CD4-positive, alpha-beta T cell (primary cell): Measurements from ENCODE around the gene PTBP3. TPM values are rescaled to one million over a fixed set of nuclear protein-coding genes. Genes with fewer than 3 reads are reported as not detected.

Experiments used
- ATAC-seq: fragments of 200-7000 bp; cut with Tn5 transposase; one replicate; pipeline ENCODE4 v1.10.0; 2022; ENCODE audit warnings: mild to moderate bottlenecking; ENCODE audit not compliant: poor library complexity
- CTCF ChIA-PET: fragments of 350-600 bp; sonication (Branson Sonifier 250); formaldehyde crosslinking; loops from one replicate; lab custom pipeline; 2021; ENCODE audit warnings: antibody characterized with exemption, inconsistent platforms; lab: Charles Lee
- POLR2A ChIA-PET: fragments of 350-600 bp; sonication (Branson Sonifier 250); formaldehyde crosslinking; loops from one replicate; lab custom pipeline; 2021; ENCODE audit warnings: antibody characterized with exemption, inconsistent platforms; lab: Charles Lee
- DNase-seq, 14 experiments: peaks; one replicate each; pipeline ENCODE4 v3.0.0-alpha.2; 2013 to 2020; ENCODE audit warnings: mixed read lengths in 2 of 14
- H3K27ac ChIP-seq, 2 donors: one replicate each; pipeline versions ENCODE4 v1.5.1 to v1.7.0; 2013; ENCODE audit warnings: low read length in 2 of 2, low read depth in 1 of 2, mild to moderate bottlenecking in 1 of 2
- H3K27me3 ChIP-seq, 2 experiments: 1 replicate in 1 of 2; 2 replicates in 1 of 2; pipeline versions ENCODE4 v1.6.1 to v1.7.0; 2013; ENCODE audit warnings: low read length in 2 of 2, control low read depth in 1 of 2, mild to moderate bottlenecking in 1 of 2, moderate library complexity in 1 of 2; ENCODE audit not compliant: insufficient read depth in 2 of 2, control insufficient read depth in 1 of 2
- H3K36me3 ChIP-seq: one replicate; pipeline ENCODE4 v1.6.1; 2013; ENCODE audit warnings: low read length, control low read depth; ENCODE audit not compliant: insufficient read depth
- H3K4me1 ChIP-seq: one replicate; pipeline ENCODE4 v1.6.1; 2013; ENCODE audit warnings: low read length, control low read depth; ENCODE audit not compliant: insufficient read depth
- H3K4me3 ChIP-seq: one replicate; pipeline ENCODE4 v1.5.1; 2013; ENCODE audit warnings: mild to moderate bottlenecking, low read length, moderate library complexity
- H3K9me3 ChIP-seq, 2 experiments: 1 replicate in 1 of 2; 2 replicates in 1 of 2; pipeline versions ENCODE4 v1.6.1 to v1.7.0; 2013; ENCODE audit warnings: low read length in 2 of 2, mild to moderate bottlenecking in 2 of 2, control low read depth in 1 of 2, moderate library complexity in 1 of 2; ENCODE audit not compliant: control insufficient read depth in 1 of 2, insufficient read depth in 1 of 2
- H3K27ac Mint-ChIP-seq: one replicate; pipeline ENCODE4 v1.8.0; 2020; ENCODE audit warnings: mixed read lengths
- H3K27me3 Mint-ChIP-seq: one replicate; pipeline ENCODE4 v1.8.0; 2021; ENCODE audit warnings: mixed read lengths
- H3K36me3 Mint-ChIP-seq: one replicate; pipeline ENCODE4 v1.8.0; 2021; ENCODE audit warnings: low read depth, mixed read lengths
- H3K4me1 Mint-ChIP-seq: one replicate; pipeline ENCODE4 v1.8.0; 2021; ENCODE audit warnings: low read depth, mixed read lengths
- H3K4me3 Mint-ChIP-seq: one replicate; pipeline ENCODE4 v1.8.0; 2020; ENCODE audit warnings: mild to moderate bottlenecking, mixed read lengths
- H3K9me3 Mint-ChIP-seq: one replicate; pipeline ENCODE4 v1.8.0; 2020; ENCODE audit warnings: mixed read lengths
- intact Hi-C, 2 experiments: fragments of 100-400 bp; cut with DNase I in 1 of 2; cut with micrococcal nuclease in 1 of 2; formaldehyde crosslinking; loops; one replicate each; pipeline versions ENCODE4 v1.15.1 to v1.9.0; 2023 to 2025; cut with DNase I, micrococcal nuclease
- total RNA-seq, 174 experiments: library from RNA in 2 of 174; stranded (reverse) in 2 of 174; gene quantifications; one replicate each; pipeline ENCODE4 v1.2.3 and lab custom pipeline; 2021 to 2026
- TF ChIP-seq, protein P1 (sequence below): fragments of 200-600 bp; IDR thresholded peaks from one replicate; pipeline ENCODE4 v1.8.0; 2022; ENCODE audit warnings: antibody characterized with exemption, mild to moderate bottlenecking

Gene PTBP3
- total RNA-seq, 2 experiments from 2014 or later: 100.0 to 110 TPM

DNA sequence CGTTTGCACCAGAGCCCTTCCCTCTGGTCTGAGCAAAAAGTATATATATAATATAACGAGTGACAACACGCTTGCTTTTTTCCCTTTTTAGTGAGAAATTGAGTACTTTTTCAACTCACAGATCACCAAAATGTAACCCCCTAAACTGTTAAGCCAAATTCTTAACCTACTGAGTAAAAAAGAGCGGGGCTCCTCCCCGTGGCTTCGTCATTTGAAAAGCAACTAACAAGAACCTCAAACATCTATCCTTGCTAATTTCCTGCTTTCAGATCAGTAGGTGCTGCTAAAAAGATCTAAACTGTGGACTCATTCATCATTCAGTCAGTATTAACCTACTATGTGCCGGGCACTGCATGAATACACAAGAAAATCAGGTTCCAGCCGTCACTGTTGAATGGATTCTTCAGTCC, 1.0 kb upstream of the PTBP3 start:
- Mint-ChIP-seq H3K4me3 (peak overlapping the region; percentile 89), H3K36me3 (peaks cover 15% of the 10 kb centered on the region), H3K27me3 (no peaks in the 10 kb centered on the region), H3K9me3 (no peaks in the 10 kb centered on the region), H3K4me1 (peaks cover 32% of the 10 kb centered on the region), H3K27ac (peak overlapping the region; percentile 88)
- DNase-seq: peak in 13 of 14 experiments; percentile 7 to 72 (median 44)
- ATAC-seq: peak; percentile 33
- Histone ChIP-seq H3K27ac (peak overlapping the region; percentile 86 to 91), H3K4me3 (peak overlapping the region; percentile 88), H3K4me1 (peaks cover 3% of the 10 kb centered on the region), H3K36me3 (no peaks in the 10 kb centered on the region), H3K9me3 (no peaks in the 10 kb centered on the region), H3K27me3 (no peaks in the 10 kb centered on the region)
- intact Hi-C loops: loop anchor here (1.0 to 10.0 kb wide), 12 partner anchors 37 to 888 kb away; partner anchors contain the start of genes DNAJC25 (in 1 of the 2), ECPAS (in 1 of the 2), FKBP15 (in 1 of the 2) and GNG10 (in 1 of the 2)
- ChIA-PET POLR2A (interaction anchor here (0.6 to 3.6 kb wide), 12 partner anchors 13 to 438 kb away, joined by 3 to 50 read pairs (median 7); partner anchors contain the start of genes HSDL2, SUSD1 and UGCG), CTCF (interaction anchor here (1.4 kb wide), 1 partner anchor 221 kb away, joined by 4 read pairs; no protein-coding TSS in a partner anchor)
- TF ChIP-seq, protein P1, sequence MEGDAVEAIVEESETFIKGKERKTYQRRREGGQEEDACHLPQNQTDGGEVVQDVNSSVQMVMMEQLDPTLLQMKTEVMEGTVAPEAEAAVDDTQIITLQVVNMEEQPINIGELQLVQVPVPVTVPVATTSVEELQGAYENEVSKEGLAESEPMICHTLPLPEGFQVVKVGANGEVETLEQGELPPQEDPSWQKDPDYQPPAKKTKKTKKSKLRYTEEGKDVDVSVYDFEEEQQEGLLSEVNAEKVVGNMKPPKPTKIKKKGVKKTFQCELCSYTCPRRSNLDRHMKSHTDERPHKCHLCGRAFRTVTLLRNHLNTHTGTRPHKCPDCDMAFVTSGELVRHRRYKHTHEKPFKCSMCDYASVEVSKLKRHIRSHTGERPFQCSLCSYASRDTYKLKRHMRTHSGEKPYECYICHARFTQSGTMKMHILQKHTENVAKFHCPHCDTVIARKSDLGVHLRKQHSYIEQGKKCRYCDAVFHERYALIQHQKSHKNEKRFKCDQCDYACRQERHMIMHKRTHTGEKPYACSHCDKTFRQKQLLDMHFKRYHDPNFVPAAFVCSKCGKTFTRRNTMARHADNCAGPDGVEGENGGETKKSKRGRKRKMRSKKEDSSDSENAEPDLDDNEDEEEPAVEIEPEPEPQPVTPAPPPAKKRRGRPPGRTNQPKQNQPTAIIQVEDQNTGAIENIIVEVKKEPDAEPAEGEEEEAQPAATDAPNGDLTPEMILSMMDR: no peak

DNA sequence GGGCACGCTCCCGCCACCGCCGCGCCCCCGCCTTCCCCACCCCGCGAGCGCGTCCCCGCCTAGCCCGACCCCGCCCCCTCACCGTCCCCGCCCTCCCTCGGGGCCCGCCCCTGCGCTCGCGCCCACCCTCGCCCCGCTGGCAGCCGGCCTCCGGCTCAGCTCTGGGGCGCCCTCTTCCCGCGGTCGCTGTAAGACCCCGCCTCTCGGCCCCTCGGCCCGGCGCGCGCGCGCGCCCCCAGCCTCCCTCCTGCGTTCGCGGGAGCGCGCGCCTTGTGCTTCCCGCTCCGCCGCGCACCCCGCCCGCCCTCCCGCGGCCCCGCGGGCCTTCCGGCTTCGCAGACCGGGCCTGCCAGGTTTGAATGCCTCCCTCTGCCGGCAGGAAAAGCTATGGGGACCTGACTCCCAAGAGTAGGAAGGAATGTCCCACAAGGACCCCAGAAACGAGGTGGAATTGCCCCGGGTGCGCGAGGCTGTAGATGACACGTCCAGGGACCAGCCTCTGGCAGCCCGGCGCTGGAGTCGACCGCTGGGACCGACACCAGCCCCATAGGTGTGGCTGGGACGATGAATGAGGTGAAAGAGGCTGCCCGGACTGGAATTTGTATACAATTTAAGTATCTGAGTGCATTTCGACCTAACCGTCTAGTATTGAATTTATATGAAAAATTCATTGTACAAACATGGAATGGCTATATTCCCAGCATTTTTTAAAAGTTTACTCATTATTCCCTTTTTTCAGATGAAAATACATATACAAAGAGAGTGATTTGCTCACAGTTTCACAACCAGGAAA, 416 bp upstream of the PTBP3 start:
- Histone ChIP-seq H3K27me3 (no peaks in the 10 kb centered on the region), H3K4me3 (peak overlapping the region; percentile 88), H3K9me3 (no peaks in the 10 kb centered on the region), H3K27ac (peak overlapping the region; percentile 91 to 92), H3K36me3 (no peaks in the 10 kb centered on the region), H3K4me1 (peaks cover 7% of the 10 kb centered on the region)
- peak overlapping the region; percentile 88 for H3K27ac Mint-ChIP-seq
- H3K4me1 Mint-ChIP-seq: peaks cover 35% of the 10 kb centered on the region
- no peaks in the 10 kb centered on the region for H3K9me3 Mint-ChIP-seq
- H3K36me3 Mint-ChIP-seq: peaks cover 15% of the 10 kb centered on the region
- ChIA-PET POLR2A (interaction anchor here (0.6 to 3.6 kb wide), 22 partner anchors 10 to 808 kb away, joined by 3 to 50 read pairs (median 5); partner anchors contain the start of genes GNG10, HSDL2, INIP and KIAA1958), CTCF (interaction anchor here (0.6 to 1.6 kb wide), 12 partner anchors 13 to 237 kb away, joined by 3 to 7 read pairs (median 3); partner anchors contain the start of gene HSDL2)
- no peaks in the 10 kb centered on the region for H3K27me3 Mint-ChIP-seq
- ATAC-seq (peak; percentile 80), DNase-seq (peak; percentile 85 to 98 (median 94))
- TF ChIP-seq, protein P1: peak; percentile 49
- intact Hi-C loops: loop anchor here (1.0 to 10.0 kb wide), 15 partner anchors 15 to 888 kb away; partner anchors contain the start of genes UGCG (in 2 of the 2), DNAJC25 (in 1 of the 2), ECPAS (in 1 of the 2) and FKBP15 (in 1 of the 2)
- peak overlapping the region; percentile 90 for H3K4me3 Mint-ChIP-seq

DNA sequence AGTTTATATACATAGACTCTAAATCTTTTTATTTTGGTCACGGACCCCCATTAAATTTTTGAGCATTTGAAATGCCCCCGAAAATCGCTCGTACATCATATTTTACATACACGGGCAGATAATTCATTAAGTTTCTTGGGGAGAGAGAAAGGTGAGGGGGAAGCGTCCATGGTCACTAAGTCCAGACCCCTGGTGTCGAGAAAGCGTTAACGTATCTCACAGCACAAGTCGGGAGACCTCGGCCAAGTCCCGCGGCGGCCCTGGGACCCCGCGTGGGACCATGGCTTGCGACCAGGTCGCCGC, 794 bp downstream of the PTBP3 start:
- H3K4me1 ChIP-seq: peaks cover 11% of the 10 kb centered on the region
- intact Hi-C loops: loop anchor here (2.0 to 10.0 kb wide), 12 partner anchors 14 to 890 kb away; partner anchors contain the start of genes UGCG (in 2 of the 2), DNAJC25 (in 1 of the 2), ECPAS (in 1 of the 2) and FKBP15 (in 1 of the 2)
- DNase-seq (no peak), ATAC-seq (no peak)
- peaks cover 47% of the 10 kb centered on the region for H3K4me1 Mint-ChIP-seq
- H3K36me3 ChIP-seq: no peaks in the 10 kb centered on the region
- H3K9me3 ChIP-seq: no peaks in the 10 kb centered on the region
- H3K36me3 Mint-ChIP-seq: peaks cover 18% of the 10 kb centered on the region
- H3K4me3 Mint-ChIP-seq: peak overlapping the region; percentile 99
- no peaks in the 10 kb centered on the region for H3K27me3 ChIP-seq
- peak overlapping the region; percentile 72 to 92 for H3K27ac ChIP-seq
- ChIA-PET CTCF (interaction anchor here (0.6 to 1.6 kb wide), 6 partner anchors 11 to 220 kb away, joined by 3 to 7 read pairs (median 3); partner anchors contain the start of gene HSDL2), POLR2A (interaction anchor here (1.0 to 3.6 kb wide), 14 partner anchors 13 to 701 kb away, joined by 3 to 50 read pairs (median 8); partner anchors contain the start of genes DNAJC25, GNG10, HSDL2 and KIAA1958)
- TF ChIP-seq, protein P1: no peak
- no peaks in the 10 kb centered on the region for H3K9me3 Mint-ChIP-seq
- H3K4me3 ChIP-seq: peak overlapping the region; percentile 75
- H3K27ac Mint-ChIP-seq: peak overlapping the region; percentile 88
- H3K27me3 Mint-ChIP-seq: no peaks in the 10 kb centered on the region
